HG02678 (cell line): ENCODE measurements around the gene FRY.

Experiments
- ATAC-seq: cut with Tn5 transposase; IDR thresholded peaks from one replicate; pipeline ENCODE4 v1.9.1; 2021; ENCODE audit warnings: mild to moderate bottlenecking, moderate library complexity; ENCODE audit not compliant: unreplicated experiment

The FRY gene

GRCh38 chr13:32210101-32210500 is 178.5 kb downstream of the FRY start:
- ATAC-seq, result no peak

GRCh38 chr13:32211813-32212212 is 180.2 kb downstream of the FRY start:
- no peak for ATAC-seq

- ATAC-seq, result no peak
Measured at GRCh38 chr13:32212421-32212820, 180.8 kb downstream of the FRY start.

- ATAC-seq, result no peak
Measured at GRCh38 chr13:32213626-32214025, 182.1 kb downstream of the FRY start.

- ATAC-seq, result no peak
Measured at GRCh38 chr13:32214071-32214470, 182.5 kb downstream of the FRY start.

GRCh38 chr13:32216281-32216680 is 184.7 kb downstream of the FRY start:
- ATAC-seq, result no peak

- no peak for ATAC-seq
Measured at GRCh38 chr13:32222046-32222676, 190.6 kb downstream of the FRY start.

GRCh38 chr13:32224916-32225315 is 193.3 kb downstream of the FRY start:
- ATAC-seq, result no peak

GRCh38 chr13:32225481-32225931 is 193.9 kb downstream of the FRY start:
- no peak for ATAC-seq

- ATAC-seq, result no peak
Measured at GRCh38 chr13:32228330-32229041, 196.9 kb downstream of the FRY start.

- ATAC-seq, result no peak
Measured at GRCh38 chr13:32229443-32229842, 197.9 kb downstream of the FRY start.

GRCh38 chr13:32232263-32232662 is 200.7 kb downstream of the FRY start:
- ATAC-seq, result no peak

- no peak for ATAC-seq
Measured at GRCh38 chr13:32233062-32233461, 201.5 kb downstream of the FRY start.

- no peak for ATAC-seq
Measured at GRCh38 chr13:32234914-32235313, 203.3 kb downstream of the FRY start.

- ATAC-seq, result no peak
Measured at GRCh38 chr13:32237681-32238080, 206.1 kb downstream of the FRY start.

GRCh38 chr13:32243695-32244094 is 212.1 kb downstream of the FRY start:
- no peak for ATAC-seq

GRCh38 chr13:32245555-32245954 is 214.0 kb downstream of the FRY start:
- no peak for ATAC-seq

- ATAC-seq, result peak; percentile 81
Measured at GRCh38 chr13:32246468-32246867, 214.9 kb downstream of the FRY start.

- no peak for ATAC-seq
Measured at GRCh38 chr13:32247887-32248286, 216.3 kb downstream of the FRY start.

GRCh38 chr13:32248801-32249200 is 217.2 kb downstream of the FRY start:
- ATAC-seq, result no peak

- ATAC-seq, result no peak
Measured at GRCh38 chr13:32252812-32253438, 221.4 kb downstream of the FRY start.

- no peak for ATAC-seq
Measured at GRCh38 chr13:32253911-32254399, 222.4 kb downstream of the FRY start.
